Endothelial cell (in vitro differentiated cells): ENCODE measurements around the gene GABBR2. TPM values are rescaled to one million over a fixed set of nuclear protein-coding genes. Genes with fewer than 3 reads are reported as not detected.

ENCODE experiments used
- DNase-seq: peaks from one replicate; pipeline ENCODE4 v3.0.0; 2021; ENCODE audit warnings: low spot score
- H3K27ac Mint-ChIP-seq: one replicate; pipeline ENCODE4 v1.8.0; 2021; ENCODE audit warnings: mixed read lengths, inconsistent platforms; ENCODE audit not compliant: unreplicated experiment
- H3K27me3 Mint-ChIP-seq: one replicate; pipeline ENCODE4 v1.8.0; 2021; ENCODE audit warnings: mild to moderate bottlenecking, moderate library complexity, mixed read lengths, inconsistent platforms; ENCODE audit not compliant: unreplicated experiment
- H3K36me3 Mint-ChIP-seq: one replicate; pipeline ENCODE4 v1.8.0; 2021; ENCODE audit warnings: mild to moderate bottlenecking, low read depth, mixed read lengths, inconsistent platforms; ENCODE audit not compliant: unreplicated experiment
- H3K4me1 Mint-ChIP-seq: one replicate; pipeline ENCODE4 v1.8.0; 2021; ENCODE audit warnings: mild to moderate bottlenecking, mixed read lengths, inconsistent platforms; ENCODE audit not compliant: unreplicated experiment
- H3K4me3 Mint-ChIP-seq: one replicate; pipeline ENCODE4 v1.8.0; 2021; ENCODE audit warnings: mild to moderate bottlenecking, mixed read lengths, inconsistent platforms; ENCODE audit not compliant: unreplicated experiment
- H3K9me3 Mint-ChIP-seq: one replicate; pipeline ENCODE4 v1.8.0; 2021; ENCODE audit warnings: mixed read lengths, inconsistent platforms; ENCODE audit not compliant: unreplicated experiment
- total RNA-seq: library from RNA; stranded (reverse); fragmentation: NEBNext Ultra II Directional; extraction: Animal tissue kit (Norgen Biotek cat#: 25700); gene quantifications from one replicate; pipeline ENCODE4 v1.2.1, GENCODE V29; 2021; ENCODE audit not compliant: unreplicated experiment
- TF ChIP-seq, protein P1 (sequence below): fragments of 200-600 bp; sonication (generic); IDR thresholded peaks from one replicate; pipeline ENCODE4 v1.5.0; 2021; ENCODE audit warnings: antibody characterized with exemption; ENCODE audit not compliant: unreplicated experiment

Gene GABBR2
- total RNA-seq, 1 donor from 2014 or later: 0.46 TPM

DNA sequence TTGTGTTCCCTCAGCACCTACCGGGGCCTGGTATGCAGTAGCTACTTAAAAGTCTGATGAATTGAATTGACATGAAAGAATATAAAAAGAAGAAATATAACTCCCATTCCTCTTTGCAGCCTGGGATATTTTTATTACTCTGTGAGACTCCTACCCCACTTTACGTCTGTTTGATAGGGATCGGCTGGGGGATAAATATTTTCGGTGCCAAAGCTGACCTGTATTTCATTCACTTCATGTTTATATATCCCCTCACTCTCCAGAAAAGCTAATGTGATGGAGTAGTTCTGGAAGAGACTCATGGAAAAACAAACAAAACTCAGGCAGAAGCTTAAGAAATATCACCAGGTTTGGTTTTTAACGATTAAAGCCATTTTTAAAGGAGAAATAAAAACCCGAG is 345.1 kb downstream of the GABBR2 start:
- Mint-ChIP-seq H3K27ac (no peak overlapping the region), H3K27me3 (peaks cover 6% of the 10 kb centered on the region), H3K4me1 (peaks cover 12% of the 10 kb centered on the region), H3K9me3 (peaks cover 4% of the 10 kb centered on the region), H3K36me3 (no peaks in the 10 kb centered on the region), H3K4me3 (no peak overlapping the region)
- no peak for DNase-seq
- TF ChIP-seq, protein P1, sequence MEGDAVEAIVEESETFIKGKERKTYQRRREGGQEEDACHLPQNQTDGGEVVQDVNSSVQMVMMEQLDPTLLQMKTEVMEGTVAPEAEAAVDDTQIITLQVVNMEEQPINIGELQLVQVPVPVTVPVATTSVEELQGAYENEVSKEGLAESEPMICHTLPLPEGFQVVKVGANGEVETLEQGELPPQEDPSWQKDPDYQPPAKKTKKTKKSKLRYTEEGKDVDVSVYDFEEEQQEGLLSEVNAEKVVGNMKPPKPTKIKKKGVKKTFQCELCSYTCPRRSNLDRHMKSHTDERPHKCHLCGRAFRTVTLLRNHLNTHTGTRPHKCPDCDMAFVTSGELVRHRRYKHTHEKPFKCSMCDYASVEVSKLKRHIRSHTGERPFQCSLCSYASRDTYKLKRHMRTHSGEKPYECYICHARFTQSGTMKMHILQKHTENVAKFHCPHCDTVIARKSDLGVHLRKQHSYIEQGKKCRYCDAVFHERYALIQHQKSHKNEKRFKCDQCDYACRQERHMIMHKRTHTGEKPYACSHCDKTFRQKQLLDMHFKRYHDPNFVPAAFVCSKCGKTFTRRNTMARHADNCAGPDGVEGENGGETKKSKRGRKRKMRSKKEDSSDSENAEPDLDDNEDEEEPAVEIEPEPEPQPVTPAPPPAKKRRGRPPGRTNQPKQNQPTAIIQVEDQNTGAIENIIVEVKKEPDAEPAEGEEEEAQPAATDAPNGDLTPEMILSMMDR: no peak

DNA sequence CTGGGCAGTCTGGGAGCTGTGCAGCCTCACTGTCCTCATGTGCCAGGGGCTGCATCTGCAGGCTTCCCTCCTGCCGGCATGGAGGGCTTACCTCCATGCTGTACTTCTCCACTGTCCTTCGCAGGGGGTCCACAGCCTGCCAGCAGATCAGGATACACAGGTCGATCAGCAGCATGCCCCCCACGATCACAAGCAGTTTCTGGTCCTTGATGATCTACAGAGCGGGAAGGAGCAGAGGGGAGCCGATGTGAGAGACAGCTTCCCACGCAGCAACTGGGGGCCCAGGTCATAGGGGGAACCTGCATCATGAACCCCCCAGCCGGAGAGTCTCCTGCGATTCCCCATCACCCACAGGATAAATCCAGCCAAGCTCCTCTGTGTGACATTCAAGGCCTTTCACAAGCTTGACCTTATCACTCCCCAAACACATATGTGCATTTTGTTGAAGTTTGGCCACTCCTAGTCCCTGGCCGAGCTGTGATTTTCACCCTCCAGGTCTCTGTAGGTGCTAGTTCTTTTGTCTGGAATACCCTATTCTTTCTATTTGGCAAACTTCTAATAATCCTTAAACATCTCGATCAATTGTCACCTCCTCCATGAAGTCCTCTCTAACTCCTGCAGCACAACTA is 346.0 kb downstream of the GABBR2 start:
- Mint-ChIP-seq H3K4me3 (no peak overlapping the region), H3K27me3 (peaks cover 6% of the 10 kb centered on the region), H3K27ac (no peak overlapping the region), H3K36me3 (no peaks in the 10 kb centered on the region), H3K9me3 (peaks cover 4% of the 10 kb centered on the region), H3K4me1 (peaks cover 12% of the 10 kb centered on the region)
- TF ChIP-seq, protein P1: no peak
- DNase-seq: no peak

GRCh38 chr9:98361645-98362044 is 347.1 kb downstream of the GABBR2 start:
- DNase-seq: no peak
- Mint-ChIP-seq H3K4me3 (no peak overlapping the region), H3K27me3 (peaks cover 6% of the 10 kb centered on the region), H3K27ac (no peak overlapping the region), H3K36me3 (no peaks in the 10 kb centered on the region), H3K9me3 (peaks cover 4% of the 10 kb centered on the region), H3K4me1 (peaks cover 12% of the 10 kb centered on the region)
- TF ChIP-seq, protein P1: no peak

DNA sequence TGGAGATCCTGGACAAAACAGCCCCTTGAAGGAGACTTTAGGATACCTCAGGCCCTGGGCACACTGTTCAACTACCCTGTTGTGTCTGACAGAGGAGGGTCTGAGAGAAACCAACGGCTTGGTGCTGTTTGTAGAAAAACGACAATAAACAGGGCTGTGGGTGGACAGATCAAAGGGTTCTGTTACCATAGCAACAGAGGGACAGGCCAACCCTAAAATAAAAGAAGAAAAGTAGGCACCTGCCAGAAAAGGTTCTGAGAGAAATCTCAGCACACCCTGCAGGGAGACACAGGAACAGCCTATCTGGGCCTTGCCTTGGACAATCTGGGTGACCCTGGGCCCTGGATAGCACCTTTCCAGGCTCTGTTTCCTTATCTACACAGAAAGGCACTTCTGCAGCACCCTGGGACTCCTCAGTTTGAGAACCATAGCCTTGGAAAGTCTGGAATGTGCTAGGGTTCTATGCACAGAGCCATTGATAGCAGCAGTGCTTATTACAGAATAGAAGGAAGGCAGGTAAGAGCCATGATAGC is 348.5 kb downstream of the GABBR2 start:
- H3K9me3 Mint-ChIP-seq: peaks cover 2% of the 10 kb centered on the region
- no peak overlapping the region for H3K4me3 Mint-ChIP-seq
- DNase-seq: no peak
- peaks cover 6% of the 10 kb centered on the region for H3K27me3 Mint-ChIP-seq
- peaks cover 12% of the 10 kb centered on the region for H3K4me1 Mint-ChIP-seq
- no peaks in the 10 kb centered on the region for H3K36me3 Mint-ChIP-seq
- no peak overlapping the region for H3K27ac Mint-ChIP-seq
- TF ChIP-seq, protein P1: no peak

DNA sequence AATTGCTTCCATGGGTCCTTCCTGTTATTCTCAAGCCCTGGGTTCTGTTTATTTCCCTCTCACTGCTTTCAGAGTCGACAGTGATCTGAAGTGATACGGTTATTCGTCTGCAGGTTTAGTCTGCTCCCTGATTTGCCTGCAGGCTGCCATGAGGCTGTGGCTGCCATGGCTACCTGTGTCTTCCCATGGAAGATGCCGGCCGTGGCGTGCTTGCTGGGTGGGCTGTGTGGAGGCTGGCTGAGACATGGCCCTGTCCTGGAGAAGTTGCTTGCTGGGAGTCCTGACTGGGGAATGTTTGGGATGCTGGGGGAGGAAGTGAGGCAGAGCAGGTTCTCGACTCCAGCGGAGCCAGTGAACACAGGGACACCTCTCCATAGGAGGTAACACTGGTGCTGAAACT is 349.2 kb downstream of the GABBR2 start:
- Mint-ChIP-seq H3K4me3 (no peak overlapping the region), H3K36me3 (no peaks in the 10 kb centered on the region), H3K27me3 (peaks cover 6% of the 10 kb centered on the region), H3K9me3 (no peaks in the 10 kb centered on the region), H3K4me1 (peaks cover 12% of the 10 kb centered on the region), H3K27ac (peak overlapping the region; percentile 4)
- DNase-seq: no peak
- TF ChIP-seq, protein P1: no peak
